Superior temporal gyrus (tissue), 1 donor: ENCODE results near the gene USP53.
"Not testable (repeated sequence)": the region's sequence is repeated elsewhere in the genome, so short reads cannot be mapped to it uniquely, and the experiment has no call there.

Source experiments
- DNase-seq: peaks from one replicate; pipeline ENCODE4 v3.0.0-alpha.2; 2016; ENCODE audit errors: extremely low spot score

Gene USP53

DNA sequence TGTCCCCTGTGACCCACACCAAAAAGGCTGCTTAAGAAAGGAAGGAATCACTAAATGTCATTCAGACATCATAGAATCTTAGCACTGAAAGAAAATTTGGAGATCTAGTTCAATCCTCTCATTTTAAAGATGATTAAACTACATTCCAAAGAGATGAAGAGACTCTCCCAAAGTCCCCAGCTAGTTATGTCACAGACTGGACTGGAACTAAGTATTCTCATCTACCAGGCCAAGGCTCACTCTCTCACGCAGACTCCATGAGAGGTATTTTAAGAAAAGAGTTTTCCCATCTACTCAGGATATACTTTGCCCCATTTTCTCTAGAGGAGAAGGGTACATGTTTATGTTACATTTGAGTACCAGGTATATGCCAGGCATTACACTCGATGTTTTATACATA, 102.5 kb downstream of the USP53 start:
- DNase-seq: no peak

DNA sequence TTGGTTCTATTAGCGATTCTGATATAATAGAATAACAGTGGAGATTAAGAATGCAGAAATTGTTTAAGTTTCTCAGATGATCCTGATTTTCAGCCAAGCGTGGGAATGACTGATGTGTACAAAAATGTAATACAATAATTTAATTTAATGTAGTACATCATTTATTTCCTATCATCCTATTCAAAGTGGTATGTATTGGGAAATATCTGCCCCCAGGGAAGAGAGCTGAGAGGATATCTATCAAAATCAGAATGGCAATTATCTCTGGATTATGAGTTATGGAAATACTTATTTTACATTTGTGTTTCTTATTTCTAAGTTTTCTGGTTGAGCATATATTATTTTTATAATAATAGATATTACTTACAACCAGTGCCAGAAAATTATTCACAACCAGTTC, 105.5 kb downstream of the USP53 start:
- DNase-seq: no peak

DNA sequence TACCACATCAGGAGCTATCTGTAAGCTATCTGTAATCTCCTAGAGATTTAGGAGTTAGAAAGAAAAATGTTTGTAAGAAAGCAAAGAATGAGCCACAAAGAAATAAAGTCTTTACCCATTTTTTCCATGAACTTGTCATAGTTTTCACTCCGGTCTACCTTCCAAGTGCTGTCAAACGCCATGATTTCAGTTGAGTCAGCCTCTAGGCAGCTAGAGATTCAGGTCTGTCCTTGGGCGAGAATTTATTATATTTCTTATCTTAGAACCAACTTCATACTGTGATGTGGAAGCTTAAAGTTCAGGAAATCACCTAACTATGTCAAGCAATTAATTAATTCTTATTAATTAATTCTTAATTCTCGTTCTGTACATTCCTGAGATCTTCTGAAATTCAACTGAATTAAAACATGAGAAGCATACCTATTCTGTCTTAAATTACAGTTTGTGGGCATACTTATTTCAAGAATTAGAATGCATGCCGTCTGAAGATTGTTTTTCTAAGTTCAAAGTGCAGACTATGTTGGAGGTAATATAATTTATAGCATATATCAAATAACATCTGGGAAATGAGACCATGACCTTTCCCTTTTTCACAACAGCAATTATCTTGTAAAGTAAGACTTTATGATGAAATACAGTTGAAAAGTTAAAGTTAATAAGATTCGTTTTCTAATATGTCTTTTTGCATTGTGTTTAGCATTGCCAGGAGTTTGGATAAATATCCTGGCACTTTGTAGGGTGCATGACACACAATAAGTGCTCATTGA, 109.6 kb downstream of the USP53 start, which contains the start of gene FABP2:
Gene FABP2, minus strand, starts transcription at position 218 of the 767 bp plus-strand sequence. Its CDS starts 36 bp downstream, at position 182.
- DNase-seq: no peak

DNA sequence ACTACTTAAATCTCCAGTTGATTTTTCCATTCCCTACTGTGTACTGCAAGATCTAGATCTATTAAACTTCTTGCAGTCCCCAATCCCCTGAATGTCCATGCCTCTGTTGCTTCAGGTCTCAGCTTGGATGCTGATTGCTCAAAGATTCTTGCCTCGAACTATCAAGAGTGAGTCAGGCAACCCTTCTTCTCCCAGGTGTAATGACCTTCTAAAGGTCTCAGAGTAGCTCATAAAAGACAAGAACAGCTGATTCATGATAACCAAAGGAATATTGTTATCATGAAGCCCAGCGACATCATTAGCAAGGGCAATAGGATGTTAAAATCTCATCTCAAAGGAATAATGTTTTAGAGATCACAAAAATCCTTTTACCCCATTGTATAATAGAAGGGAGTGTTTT, 116.2 kb downstream of the USP53 start:
- DNase-seq: no peak

DNA sequence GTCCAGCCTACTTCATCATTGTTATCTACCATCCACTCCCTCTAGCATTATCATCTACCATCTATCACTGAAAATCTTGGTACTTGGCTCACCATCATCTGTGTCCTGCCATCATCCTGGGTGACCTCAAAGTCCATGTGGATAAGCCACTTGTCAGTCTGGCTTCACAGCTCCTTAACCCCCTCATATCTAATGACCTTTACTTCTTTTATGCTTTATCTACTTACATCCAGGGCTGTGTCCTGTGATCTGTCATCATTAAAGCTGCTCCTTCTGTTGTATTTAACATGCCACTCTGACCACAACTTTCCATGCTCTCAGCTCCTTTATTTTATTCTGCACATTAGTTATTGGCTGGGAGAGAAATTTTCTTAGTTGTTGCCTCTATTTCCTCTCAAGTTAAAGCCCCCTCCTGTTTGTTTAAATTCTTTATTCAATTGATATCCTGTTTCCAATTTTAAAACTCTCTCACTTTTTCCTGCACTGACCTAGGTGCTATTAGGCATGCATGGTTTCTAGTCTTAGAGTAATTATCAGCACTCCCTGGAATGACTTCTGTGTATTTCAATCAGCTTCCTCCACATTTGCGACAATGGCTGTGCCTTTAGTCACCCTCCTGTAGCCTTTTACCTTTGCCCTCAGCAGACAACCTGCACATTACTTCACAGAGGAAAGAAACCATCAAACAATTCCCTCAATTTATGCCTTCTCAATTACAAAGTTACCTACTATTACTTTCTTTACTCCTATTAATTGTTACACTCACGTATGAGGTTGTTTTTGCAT, 117.5 kb downstream of the USP53 start:
- DNase-seq: no peak

DNA sequence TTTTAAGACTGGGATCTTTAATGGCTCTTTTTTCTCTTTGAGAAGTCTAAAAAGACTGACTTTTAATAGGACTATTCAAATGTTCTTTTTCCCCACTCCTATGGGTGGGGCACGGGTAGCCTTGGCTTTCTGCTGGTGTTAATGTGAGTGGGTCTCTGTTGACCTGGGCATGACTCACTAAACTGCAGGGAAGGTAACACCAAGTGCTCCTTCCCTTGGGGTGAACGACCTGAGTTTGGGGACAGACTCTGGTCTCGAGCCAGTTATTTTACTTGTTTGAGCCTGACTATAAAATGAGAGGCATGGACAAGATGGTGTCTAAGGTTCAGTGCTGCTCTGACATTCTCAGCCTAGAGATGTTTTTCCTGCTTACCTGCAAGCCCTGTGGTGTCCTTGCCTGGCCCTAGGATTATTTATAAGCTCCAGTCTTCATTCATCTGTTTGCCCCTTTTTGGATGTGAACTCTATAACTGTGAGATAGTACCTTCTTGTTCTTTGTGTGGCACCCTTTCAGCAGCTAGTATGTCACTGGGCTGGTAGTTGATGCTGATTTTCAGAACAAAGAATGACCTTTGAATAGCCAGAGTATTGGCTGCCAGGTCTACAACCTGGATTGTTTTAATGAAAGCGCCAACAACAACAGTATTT, 123.9 kb downstream of the USP53 start:
- not testable (repeated sequence) for DNase-seq

DNA sequence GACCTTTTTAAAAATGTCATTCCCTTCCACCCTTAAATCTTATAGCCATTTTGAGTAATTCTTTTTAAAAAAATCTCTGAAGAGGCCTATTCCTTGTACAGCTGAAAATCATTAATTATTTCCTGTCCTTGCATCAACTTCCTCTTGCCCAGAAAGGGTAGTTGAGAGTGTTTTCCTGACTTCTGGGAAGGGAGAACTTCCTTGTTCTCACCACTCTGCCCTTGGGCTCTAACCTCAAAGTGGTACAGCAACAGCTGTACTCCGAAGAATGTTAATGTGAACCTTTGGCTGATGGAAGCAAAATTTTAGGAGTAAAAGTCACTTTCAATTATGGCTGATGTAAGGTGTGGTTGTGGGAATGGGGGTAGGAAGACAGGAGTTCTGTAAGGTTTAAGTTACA, 124.5 kb downstream of the USP53 start:
- DNase-seq: no peak

DNA sequence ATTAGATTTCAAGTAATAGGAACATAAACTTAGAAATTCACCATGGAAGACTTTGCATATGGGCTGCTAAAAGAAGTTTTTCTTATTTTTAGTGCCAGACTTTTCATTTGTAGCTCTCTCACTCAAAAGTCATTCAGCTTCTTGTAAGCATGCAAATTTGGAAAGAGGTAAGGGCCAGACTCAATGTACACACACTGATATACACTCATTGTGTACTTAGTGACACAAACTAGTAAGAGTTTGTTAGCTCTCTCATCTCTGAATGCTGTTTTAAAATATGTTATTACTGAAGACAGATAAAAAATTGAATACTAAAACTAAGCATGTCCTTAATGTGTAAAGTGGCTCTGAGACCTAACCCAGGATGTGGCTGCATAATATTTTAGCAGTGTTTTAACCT, 127.4 kb downstream of the USP53 start:
- DNase-seq: not testable (repeated sequence)

DNA sequence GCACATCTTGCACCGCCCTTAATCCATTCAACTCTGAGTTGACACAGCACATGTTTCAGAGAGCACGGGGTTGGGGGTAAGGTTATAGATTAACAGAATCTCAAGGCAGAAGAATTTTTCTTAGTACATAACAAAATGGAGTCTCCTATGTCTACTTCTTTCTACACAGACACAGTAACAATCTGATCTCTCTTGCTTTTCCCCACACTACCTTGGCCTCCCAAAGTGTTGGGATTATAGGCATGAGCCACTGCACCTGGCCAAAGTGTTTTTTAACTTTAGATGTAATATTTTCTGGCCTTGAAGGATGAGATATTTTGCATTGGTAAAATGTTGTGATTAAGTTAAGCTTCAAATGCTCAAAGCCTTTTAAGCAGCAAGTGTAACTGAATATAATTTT, 130.8 kb downstream of the USP53 start:
- DNase-seq: not testable (repeated sequence)
